Chondrocyte (in vitro differentiated cells): ENCODE data around the gene BPIFB2. TPM values are rescaled to one million over a fixed set of nuclear protein-coding genes. Genes with fewer than 3 reads are reported as not detected.
A peak's percentile ranks its signal among the peaks of the same experiment; 100 is the strongest.

Experiments
- DNase-seq: peaks from one replicate; pipeline ENCODE4 v3.0.0; 2021; ENCODE audit warnings: mixed read lengths, low spot score
- H3K27ac Mint-ChIP-seq: one replicate; pipeline ENCODE4 v1.8.0; 2021; ENCODE audit warnings: mild to moderate bottlenecking, moderate library complexity, mixed read lengths; ENCODE audit not compliant: unreplicated experiment
- H3K27me3 Mint-ChIP-seq: 2 replicates; pipeline ENCODE4 v1.8.0; 2021; ENCODE audit warnings: low read depth, mixed read lengths
- H3K36me3 Mint-ChIP-seq: 2 replicates; pipeline ENCODE4 v1.8.0; 2021; ENCODE audit warnings: low read depth, mixed read lengths
- H3K4me1 Mint-ChIP-seq: 2 replicates; pipeline ENCODE4 v1.8.0; 2021; ENCODE audit warnings: low read depth, mild to moderate bottlenecking, mixed read lengths
- H3K4me3 Mint-ChIP-seq: one replicate; pipeline ENCODE4 v1.8.0; 2021; ENCODE audit warnings: mild to moderate bottlenecking, moderate library complexity, mixed read lengths; ENCODE audit not compliant: unreplicated experiment
- H3K9me3 Mint-ChIP-seq: 2 replicates; pipeline ENCODE4 v1.8.0; 2021; ENCODE audit warnings: low read depth, mixed read lengths
- CTCF ChIP-seq: fragments of 200-600 bp; sonication (generic); IDR thresholded peaks from 2 replicates; pipeline ENCODE4 v1.5.0; 2021; ENCODE audit warnings: antibody characterized with exemption, mild to moderate bottlenecking, moderate library complexity
- total RNA-seq: library from RNA; stranded (reverse); gene quantifications from 3 replicates; pipeline ENCODE4 v1.2.1, GENCODE V29; 2021

The BPIFB2 gene
- total RNA-seq, 1 donor from 2014 or later = not detected

- Mint-ChIP-seq H3K27ac (no peak overlapping the region), H3K9me3 (peaks cover 4% of the 10 kb centered on the region)
These were observed 17.8 kb upstream of the BPIFB2 start for GRCh38 chr20:32989507-32990283.

GRCh38 chr20:32990426-32990825, 17.1 kb upstream of the BPIFB2 start:
- Mint-ChIP-seq H3K36me3 (peaks cover 5% of the 10 kb centered on the region), H3K27ac (no peak overlapping the region), H3K27me3 (peaks cover 16% of the 10 kb centered on the region), H3K9me3 (peaks cover 11% of the 10 kb centered on the region), H3K4me1 (no peaks in the 10 kb centered on the region), H3K4me3 (no peak overlapping the region)
- no peak for TF ChIP-seq CTCF
- no peak for DNase-seq

More at GRCh38 chr20:32989507-32990283, 17.8 kb upstream of the BPIFB2 start:
- Mint-ChIP-seq H3K36me3 (peaks cover 2% of the 10 kb centered on the region), H3K4me1 (no peaks in the 10 kb centered on the region), H3K27me3 (peaks cover 19% of the 10 kb centered on the region), H3K4me3 (no peak overlapping the region)
- no peak for TF ChIP-seq CTCF
- peak; percentile 39 for DNase-seq

- Mint-ChIP-seq H3K27ac (no peak overlapping the region), H3K27me3 (peaks cover 15% of the 10 kb centered on the region), H3K4me1 (no peaks in the 10 kb centered on the region), H3K4me3 (no peak overlapping the region), H3K36me3 (peaks cover 5% of the 10 kb centered on the region), H3K9me3 (peaks cover 16% of the 10 kb centered on the region)
- TF ChIP-seq CTCF = no peak
- no peak for DNase-seq
These were observed 16.1 kb upstream of the BPIFB2 start for GRCh38 chr20:32991383-32991782.

GRCh38 chr20:32991792-32992641, 15.5 kb upstream of the BPIFB2 start:
- Mint-ChIP-seq H3K27ac (no peak overlapping the region), H3K27me3 (peaks cover 14% of the 10 kb centered on the region), H3K4me3 (no peak overlapping the region), H3K4me1 (no peaks in the 10 kb centered on the region), H3K36me3 (peaks cover 5% of the 10 kb centered on the region), H3K9me3 (peaks cover 16% of the 10 kb centered on the region)
- peak; percentile 38 for DNase-seq
- no peak for TF ChIP-seq CTCF

- H3K27ac Mint-ChIP-seq = no peak overlapping the region
- peaks cover 21% of the 10 kb centered on the region for H3K27me3 Mint-ChIP-seq
- TF ChIP-seq CTCF = no peak
- peak; percentile 32 for DNase-seq
- H3K36me3 Mint-ChIP-seq = peaks cover 5% of the 10 kb centered on the region
- no peaks in the 10 kb centered on the region for H3K4me1 Mint-ChIP-seq
- H3K9me3 Mint-ChIP-seq = peaks cover 16% of the 10 kb centered on the region
- no peak overlapping the region for H3K4me3 Mint-ChIP-seq
These were observed 13.9 kb upstream of the BPIFB2 start for GRCh38 chr20:32993496-32994050.
